ENCODE results near the gene ZNF785.
A peak's percentile ranks its signal among the peaks of the same experiment; 100 is the strongest.
"Not testable (repeated sequence)": the region's sequence is repeated elsewhere in the genome, so short reads cannot be mapped to it uniquely, and the experiment has no call there.

The ZNF785 gene

DNA sequence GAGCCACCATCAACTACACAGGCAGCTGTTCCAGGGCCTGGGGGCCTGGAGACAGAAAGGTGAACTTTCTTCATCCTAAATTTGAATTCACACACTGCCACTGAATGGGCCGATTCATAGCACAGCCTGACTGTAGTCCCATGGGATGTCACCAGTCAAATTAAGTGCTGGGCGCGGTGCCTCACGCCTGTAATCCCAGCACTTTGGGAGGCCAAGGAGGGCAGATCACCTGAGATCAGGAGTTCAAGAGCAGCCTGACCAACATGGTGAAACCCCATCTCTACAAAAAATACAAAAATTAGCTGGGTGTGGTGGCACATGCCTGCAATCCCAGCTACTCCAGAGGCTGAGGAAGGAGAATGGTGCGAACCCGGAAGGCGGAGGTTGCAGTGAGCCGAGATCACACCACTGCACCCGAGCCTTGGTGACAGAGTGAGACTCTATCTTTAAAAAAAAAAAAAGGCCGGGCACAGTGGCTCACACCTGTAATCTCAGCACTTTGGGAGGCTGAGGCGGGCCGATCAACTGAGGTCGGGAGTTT is 45.4 kb downstream of the ZNF785 start:
- DNase-seq (ENCODE audit: low read depth in 2 of 2) = not testable (repeated sequence)

DNA sequence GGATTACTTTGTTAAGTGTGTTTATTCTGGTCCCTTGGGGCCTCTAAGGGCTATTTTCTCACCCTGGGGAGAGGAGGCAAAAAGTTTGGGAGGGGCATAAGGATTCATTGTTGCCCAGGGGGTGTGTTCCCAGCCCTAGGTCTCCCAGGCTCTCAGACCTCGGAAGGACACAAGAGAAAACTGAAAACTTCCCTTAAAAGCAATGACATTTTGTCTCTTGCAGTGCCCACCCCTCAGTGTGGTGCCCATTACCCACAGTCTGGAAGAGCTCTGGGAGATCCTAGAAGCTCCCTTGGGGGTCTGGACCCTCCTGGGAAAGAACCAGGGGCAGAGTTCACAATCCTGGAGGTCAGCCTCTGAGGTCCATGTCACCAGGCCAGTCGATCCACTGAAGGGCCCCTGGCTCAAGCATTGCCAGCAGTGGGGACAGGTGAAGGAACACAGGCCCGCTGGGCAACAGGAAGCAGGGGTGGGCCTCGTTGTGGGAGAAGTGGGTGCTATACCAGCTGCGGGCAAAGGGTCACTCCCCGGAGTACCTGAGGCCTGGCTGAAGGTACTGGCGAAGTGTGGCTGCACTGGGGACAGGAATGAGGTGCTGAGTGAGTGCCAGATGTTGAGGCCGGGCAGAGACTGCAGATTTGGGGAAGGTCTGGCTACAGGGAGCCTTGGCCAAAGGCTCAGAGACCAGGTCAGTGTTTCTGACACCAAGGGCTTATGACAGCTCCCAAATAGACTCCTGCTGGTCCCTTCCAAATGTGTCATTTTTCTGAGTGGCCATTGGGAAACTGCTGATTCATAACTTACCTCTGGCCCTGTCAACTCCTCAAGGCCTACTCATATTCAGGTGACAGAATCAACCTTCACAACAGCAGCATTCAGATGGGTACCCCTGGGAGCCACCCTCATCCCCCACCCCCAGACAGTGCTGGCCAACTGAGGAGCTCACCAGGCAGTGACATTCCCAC is 46.2 kb downstream of the ZNF785 start:
- DNase-seq (ENCODE audit: low read depth in 2 of 2) = no peak

DNA sequence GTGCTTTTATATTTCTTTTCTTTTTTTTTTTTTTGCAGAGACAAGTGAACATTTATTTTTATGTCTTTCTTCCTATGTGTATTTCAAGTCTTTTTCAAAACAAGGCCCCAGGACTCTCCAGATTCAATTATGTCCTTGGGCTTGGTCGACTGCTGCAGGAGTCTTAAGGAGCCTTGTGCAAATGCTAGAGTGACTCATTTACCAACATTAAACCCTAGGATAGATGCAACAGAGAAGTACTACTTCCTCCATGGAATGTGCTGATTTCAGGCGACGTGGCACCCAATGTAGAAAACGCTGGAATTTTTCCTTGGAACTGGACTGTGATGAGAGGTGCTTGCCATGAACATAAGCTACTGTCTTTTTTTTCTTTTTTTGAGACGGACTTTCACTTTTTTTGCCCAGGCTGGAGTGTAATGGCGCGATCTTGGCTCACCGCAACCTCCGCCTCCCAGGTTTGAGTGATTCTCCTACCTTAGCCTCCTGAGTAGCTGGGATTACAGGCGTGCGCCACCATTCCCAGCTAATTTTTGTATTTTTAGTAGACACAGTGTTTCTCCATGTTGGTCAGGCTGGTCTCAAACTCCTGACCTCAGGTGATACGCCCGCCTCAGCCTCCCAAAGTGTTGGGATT is 49.0 kb downstream of the ZNF785 start:
- not testable (repeated sequence) for DNase-seq (ENCODE audit: low read depth in 2 of 2)

GRCh38 chr16:30535777-30536190 is 49.7 kb downstream of the ZNF785 start:
- peak; percentile 47 to 51 for DNase-seq (ENCODE audit: low read depth in 2 of 2)

GRCh38 chr16:30535106-30535776 is 50.3 kb downstream of the ZNF785 start:
- peak in 1 of 2 experiments; percentile 21 for DNase-seq (ENCODE audit: low read depth in 2 of 2)

GRCh38 chr16:30534368-30535105 is 51.0 kb downstream of the ZNF785 start, which contains the start of gene ZNF747:
Gene ZNF747 (minus strand): TSS chr16:30534858. CDS start chr16:30534679, 179 bp downstream.
- peak; percentile 82 to 89 for DNase-seq (ENCODE audit: low read depth in 2 of 2)

- DNase-seq (ENCODE audit: low read depth in 2 of 2) = no peak
These were observed 51.6 kb downstream of the ZNF785 start for GRCh38 chr16:30533748-30534367.

DNA sequence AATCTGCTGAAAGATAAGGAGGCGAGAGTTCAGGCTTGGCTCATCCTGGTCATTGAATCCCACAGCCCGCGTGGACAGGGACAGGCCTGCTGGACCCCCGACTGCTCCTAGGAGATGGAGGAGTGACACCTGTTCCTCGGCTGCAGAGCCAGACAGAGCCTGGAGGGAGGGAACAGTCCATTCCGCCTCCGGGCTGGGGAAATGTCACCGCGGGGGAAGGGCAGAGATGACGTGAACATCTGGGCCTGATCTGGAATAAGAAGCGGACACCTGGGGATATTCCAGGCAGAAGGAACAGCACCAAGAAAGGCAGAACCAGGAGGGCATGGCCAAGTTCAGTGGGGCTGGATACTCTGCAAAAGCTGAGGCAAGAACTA is 52.4 kb downstream of the ZNF785 start:
- no peak for DNase-seq (ENCODE audit: low read depth in 2 of 2)

- DNase-seq (ENCODE audit: low read depth in 2 of 2) = no peak
These were observed 53.0 kb downstream of the ZNF785 start for GRCh38 chr16:30532285-30533145.

Data from stimulated activated CD4-positive, alpha-beta T cell treated with anti-CD3 and anti-CD28 coated beads, Interleukin-12 subunit alpha, Interleukin-12 subunit beta, amount 100 ng/mL, for 24 hours (primary cell).